ENCODE results near the gene DDI2.

GRCh38 chr1:15623435-15623834 lies 6.2 kb downstream of the DDI2 start:
- TF ChIP-seq CTCF (IDR thresholded peaks at IDR 0.05; ENCODE audit: borderline replicate concordance, extremely low read depth, low read length, poor library complexity, severe bottlenecking) (no peak), EZH2 (IDR thresholded peaks at IDR 0.05; ENCODE audit: borderline replicate concordance, low read depth, low read length, severe bottlenecking) (no peak)
